HG03108 (cell line): ENCODE data around the gene UBE2QL1.

Experiments used
- ATAC-seq: cut with Tn5 transposase; IDR thresholded peaks from one replicate; pipeline ENCODE4 v1.9.1; 2021; ENCODE audit warnings: moderate library complexity; ENCODE audit not compliant: unreplicated experiment

UBE2QL1 gene

DNA sequence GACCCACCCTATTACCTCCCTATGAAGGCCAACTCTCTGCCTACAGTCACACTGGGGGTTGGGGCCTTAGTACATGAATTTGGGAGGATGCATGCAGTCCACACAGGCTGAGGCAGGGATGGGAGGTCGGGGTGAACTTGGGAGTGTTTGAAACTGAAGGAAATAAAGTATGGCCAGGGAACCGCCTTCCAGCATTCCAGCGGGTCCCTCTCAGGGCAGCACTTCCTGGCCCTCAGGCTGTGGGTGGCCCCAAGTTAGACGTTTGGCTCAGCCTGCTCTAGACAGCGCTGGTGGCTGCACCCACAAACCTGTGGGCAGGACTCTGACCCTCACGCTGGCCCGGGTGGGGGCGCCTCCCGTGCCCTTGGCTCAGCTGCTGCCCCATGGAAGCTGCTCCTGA is 74.3 kb downstream of the UBE2QL1 start:
- ATAC-seq, result no peak

DNA sequence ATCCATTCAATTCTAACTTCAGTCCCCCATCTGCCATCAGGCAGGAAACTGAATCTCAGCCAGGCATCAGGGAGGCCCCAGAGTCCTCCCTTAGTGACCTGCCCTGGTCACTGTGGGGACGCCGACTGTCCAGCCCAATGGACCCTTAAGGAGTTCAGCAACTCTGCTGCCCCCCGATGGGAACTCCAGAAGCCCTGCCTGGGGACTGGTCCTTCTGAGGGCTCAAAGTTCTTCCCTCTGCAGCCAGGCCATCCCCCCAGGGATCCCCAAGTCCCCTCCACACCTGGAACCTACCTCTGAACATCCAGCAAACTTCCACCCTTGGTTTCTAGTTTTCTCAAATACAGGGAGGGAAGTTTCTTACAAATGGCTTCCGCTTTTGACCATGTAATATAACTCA is 76.8 kb downstream of the UBE2QL1 start:
- no peak for ATAC-seq

DNA sequence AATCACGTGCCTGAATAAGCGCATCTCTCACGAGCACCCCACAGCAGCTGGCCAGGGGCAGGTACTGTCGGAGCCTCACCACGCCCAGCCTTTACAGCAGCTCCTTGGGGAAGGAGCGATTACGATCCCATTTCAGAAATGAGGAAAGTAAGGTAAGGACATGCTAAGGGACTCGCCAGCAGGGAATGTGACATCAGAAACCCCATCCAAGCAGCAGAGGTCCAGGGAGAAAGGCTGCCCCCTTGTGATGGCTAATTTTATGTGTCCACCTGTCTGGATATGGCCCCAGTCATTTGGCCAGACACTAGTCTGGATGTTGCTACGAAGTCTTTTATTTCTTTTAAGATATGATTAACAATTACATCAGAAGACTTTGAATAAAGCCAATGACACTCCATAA is 77.3 kb downstream of the UBE2QL1 start:
- ATAC-seq, result no peak

DNA sequence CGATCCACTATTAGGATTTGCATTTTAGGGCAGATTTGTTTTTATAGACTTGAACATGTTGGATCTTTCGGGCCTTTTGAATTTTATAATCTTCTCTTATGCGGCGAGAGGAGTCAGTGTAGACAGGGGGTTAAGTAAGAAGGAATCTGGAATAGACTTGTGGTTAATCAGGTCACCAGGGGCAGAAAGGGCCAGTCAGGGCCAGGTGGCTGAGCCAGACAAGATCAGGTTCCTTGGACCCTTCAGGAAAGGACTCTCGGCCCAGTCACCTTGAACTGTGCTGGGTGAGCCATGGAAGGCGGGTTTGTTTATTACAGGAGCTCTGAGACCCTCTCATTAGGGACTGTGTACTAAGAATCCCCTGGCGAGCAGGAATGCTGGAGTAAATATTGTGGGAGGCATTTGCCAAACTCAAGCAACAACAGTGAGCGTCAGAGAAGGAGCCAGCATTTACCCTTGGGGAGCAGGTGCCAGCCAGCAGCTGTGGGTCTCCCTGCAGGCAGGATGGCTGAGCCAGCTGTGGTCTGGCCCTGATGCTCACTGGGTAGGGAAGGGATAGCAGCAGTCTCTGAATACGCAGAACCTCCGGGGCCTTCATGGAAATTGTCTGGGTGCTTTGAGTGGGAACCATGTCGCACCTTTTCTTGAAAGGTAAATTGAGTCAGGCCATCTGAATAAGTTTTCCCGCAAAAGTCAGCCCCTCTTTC is 79.2 kb downstream of the UBE2QL1 start:
- ATAC-seq, result no peak

DNA sequence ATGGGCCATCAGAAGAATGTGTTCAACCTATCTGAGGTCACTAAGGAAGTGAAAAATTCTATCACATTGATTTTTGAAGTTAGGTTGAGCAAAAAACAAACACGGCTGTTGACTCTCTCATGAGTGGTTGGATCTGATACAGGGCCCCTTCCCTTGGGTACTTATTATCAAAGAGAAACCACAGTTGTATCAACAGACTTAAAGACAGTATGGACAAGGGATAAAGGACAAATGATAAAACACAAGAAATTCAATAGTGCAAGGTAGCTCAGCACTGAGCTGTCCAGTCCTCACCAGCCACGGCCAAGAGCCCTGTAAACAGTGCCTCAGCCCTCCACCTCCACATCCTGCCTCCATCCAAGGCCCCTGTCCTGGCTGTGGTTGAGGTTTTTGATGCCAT is 86.9 kb downstream of the UBE2QL1 start:
- ATAC-seq, result no peak

DNA sequence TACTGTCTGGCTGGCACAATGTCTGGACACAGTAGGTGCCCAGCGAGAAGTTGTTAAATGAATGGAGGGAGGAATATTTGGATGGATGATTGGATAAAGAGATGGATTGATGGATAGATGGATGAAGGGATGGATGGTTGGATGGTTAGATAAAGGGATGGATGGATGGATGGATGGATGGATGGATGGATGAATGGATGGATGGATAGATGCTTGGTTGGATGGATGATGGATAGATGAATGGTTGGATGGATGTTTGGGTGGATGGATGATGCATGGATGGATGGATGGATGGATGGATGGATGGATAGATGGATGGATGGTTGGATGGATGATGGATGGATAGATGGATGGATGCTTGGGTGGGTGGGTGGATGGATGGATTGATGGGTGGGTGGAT is 90.4 kb downstream of the UBE2QL1 start:
- ATAC-seq, result no peak

DNA sequence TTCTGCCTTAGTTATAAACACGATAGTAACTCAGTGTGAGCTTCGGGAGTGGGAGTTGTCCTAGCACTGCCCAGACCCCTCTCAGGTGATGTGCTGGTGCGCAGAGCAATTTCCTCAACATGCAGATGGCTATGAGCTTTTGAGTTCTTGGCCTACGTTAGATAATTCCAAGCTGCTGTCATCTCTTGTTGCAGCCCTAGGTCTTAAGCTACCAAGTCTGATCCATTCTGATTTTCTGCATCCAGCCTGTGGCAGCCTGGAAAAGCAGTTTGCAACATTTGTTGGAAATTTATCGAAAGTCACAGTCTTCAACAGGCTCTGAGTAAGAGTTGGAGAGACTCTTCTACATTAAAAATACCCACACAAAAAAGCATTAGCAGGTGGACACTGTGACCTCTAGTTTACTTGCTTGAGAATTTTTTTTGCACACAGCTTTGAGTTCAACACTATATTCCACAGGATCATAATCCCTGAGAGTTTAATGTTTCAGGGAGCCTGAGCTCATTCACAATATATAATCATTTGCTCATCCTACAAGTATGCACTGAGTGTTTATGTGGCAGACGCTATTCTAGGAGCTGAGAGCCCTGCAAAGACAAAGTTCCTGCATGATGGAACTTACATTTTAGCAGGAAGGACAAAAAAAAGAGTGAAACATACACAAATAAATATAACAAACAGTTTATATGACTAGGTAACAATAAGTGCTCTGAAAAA is 91.6 kb downstream of the UBE2QL1 start:
- no peak for ATAC-seq

DNA sequence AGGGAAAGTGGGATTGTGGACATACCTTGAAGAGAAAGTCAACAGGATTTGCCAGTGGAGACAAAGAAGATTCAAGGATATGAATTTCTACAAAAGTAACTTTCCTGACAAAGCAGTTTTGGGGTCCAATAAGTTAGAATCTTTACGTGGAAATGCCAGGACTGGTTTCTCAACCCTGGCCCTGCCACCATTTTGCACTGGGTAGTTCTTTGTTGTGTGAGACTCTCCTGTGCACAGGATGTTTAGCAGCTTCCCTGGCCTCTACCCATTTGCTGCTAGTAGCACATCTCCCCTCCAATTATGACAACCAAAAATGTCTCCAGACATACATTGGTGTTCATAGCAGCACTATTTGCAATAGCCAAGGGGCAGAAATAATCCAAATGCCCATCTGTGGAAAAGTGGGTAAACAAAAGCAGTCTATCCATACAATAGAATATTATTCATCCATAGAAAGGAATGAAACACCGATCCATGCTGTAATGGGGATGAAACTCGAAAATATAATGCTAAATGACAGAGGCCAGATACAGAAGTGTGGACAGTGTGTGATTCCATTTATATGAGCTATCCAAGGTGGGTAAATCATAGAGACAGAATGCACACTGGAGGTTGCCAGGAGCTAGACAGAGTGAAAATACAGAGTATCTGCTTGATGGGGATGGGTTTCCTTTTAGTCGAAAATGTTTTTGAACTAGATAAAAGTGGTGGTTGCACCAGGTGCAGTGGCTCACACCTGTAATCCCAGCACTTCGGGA is 92.8 kb downstream of the UBE2QL1 start:
- no peak for ATAC-seq

DNA sequence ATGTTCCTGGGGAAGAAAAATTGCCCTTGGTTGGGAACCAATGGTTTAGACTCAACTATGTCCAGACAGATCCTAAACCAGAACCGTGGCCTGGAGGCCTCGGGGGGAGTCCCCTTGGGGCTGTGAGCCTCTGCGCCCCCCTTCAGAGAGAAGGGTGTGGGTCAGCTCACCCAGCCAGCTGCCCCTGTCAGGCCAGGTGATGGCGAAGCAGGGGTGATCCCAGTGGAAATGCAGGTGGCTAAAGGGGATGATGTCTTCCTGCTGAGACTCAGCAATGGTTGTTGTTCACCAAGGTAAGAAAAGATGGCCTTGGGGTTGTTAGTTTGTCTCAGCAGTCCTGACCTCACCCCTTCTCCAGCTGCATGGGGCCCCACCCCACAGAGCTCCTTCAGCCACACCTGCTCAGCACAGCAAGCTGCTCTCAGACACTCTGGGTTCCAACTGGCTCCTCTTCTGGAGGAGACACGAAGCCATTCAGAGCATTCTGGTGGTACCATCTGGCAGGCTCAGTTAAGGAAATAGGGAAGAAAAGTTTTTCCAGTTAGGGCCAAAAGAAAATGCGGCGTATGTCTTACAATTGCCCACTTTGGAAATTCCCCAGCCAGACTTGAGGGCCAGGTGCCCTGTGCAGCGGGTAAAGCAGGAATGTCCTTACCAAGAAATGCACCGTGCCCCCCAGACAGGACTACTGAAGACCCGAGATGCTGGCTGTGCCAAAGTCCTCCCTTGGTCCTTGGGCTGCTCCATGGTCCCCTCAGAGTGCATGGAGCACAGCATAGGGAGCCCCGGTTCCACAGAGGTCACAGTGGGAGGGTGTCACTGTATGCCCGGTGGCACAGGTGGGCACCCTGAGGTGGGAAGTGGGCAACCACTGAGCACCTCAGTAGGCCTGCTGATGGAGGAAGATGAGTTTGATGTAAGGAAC is 94.0 kb downstream of the UBE2QL1 start:
- ATAC-seq, result no peak

DNA sequence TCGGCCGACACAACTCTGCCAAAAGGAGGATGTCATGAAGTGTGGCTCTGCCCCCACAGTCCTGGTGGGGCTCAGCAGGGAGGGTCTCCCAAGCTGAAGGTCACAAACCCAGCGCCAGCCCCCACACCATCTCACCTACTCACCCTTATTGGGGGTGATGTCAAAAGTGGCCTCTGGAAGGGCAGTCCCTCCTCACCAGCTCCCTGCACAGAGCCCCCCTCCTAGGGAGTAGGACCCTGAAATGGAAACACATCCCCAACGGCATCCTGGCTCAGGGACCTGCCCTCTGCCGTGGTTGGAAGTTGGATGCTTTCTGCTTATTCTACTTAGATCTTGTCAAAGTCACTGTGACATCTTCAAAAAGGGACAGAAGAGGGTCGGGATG is 94.7 kb downstream of the UBE2QL1 start:
- no peak for ATAC-seq

DNA sequence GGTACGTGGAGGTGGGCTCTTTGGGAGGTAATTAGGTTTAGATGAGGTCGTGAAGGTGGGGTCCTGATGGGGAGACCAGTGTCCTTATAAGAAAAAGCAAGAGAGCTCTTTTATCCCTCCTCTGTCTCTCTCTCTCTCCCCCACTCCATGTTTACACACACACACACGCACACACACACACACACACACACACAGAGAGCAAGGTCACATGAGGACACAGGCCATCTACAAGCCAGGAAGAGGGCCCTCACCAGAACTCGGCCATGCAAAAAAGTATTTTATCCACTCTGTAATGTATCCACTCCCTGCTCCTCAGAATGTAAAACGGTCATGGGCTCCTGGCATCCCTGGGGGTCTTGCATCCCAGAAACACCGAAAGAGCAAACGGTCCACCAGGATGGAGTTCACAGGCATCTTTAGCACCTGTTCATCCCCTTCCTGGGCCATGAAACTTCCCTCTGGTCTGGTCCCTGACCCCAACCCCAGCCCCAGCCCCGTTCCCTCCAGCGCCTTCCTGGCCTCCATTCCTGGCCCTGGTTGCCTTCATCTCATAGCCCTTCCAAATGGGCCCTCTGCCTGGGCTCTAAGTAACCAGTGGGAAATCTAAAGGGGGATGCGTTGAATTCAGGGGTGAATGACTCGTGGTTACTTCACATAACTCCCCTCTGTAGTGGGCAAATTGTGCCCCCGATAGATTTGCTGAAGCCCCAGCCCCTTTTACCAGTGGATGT is 95.3 kb downstream of the UBE2QL1 start:
- no peak for ATAC-seq
